ENCODE data around the gene NBEA. TPM values are rescaled to one million over a fixed set of nuclear protein-coding genes. Genes with fewer than 3 reads are reported as not detected.

The NBEA gene
- total RNA-seq, 1 donor = 4.0 TPM

- TF ChIP-seq CTCF (IDR thresholded peaks at IDR 0.05; ENCODE audit: extremely low read depth, low read depth, low read length) = no peak
These were observed 559.7 kb downstream of the NBEA start for GRCh38 chr13:35501661-35502235.

GRCh38 chr13:35502456-35502855 lies 560.4 kb downstream of the NBEA start:
- no peak overlapping the region for H3K4me3 ChIP-seq (ENCODE audit: insufficient read depth, low read length)
- no peaks in the 10 kb centered on the region for H3K9me3 ChIP-seq (ENCODE audit: low read depth, low read length)
- no peaks in the 10 kb centered on the region for H3K36me3 ChIP-seq (ENCODE audit: insufficient read depth, low read length)
- TF ChIP-seq CTCF (IDR thresholded peaks at IDR 0.05; ENCODE audit: extremely low read depth, low read depth, low read length) = no peak
- no peaks in the 10 kb centered on the region for H3K79me2 ChIP-seq (ENCODE audit: insufficient read depth, low read length)
- no peak for DNase-seq (ENCODE audit: insufficient read length, low spot score, missing footprints)
- H3K27ac ChIP-seq (ENCODE audit: low read depth, low read length) = no peak overlapping the region
- no peaks in the 10 kb centered on the region for H4K20me1 ChIP-seq (ENCODE audit: insufficient read depth, low read length)
- H3K4me2 ChIP-seq (ENCODE audit: insufficient read depth, low read length) = no peak overlapping the region
- no peaks in the 10 kb centered on the region for H3K27me3 ChIP-seq (ENCODE audit: insufficient read depth, low read length)
- no peak overlapping the region for H2AFZ ChIP-seq (ENCODE audit: low read length)
- H3K4me1 ChIP-seq (ENCODE audit: insufficient read depth, low read length) = no peaks in the 10 kb centered on the region

More at GRCh38 chr13:35501661-35502235, 559.7 kb downstream of the NBEA start:
- H3K4me1 ChIP-seq (ENCODE audit: insufficient read depth, low read length) = no peaks in the 10 kb centered on the region
- no peak overlapping the region for H3K27ac ChIP-seq (ENCODE audit: low read depth, low read length)
- no peaks in the 10 kb centered on the region for H3K9me3 ChIP-seq (ENCODE audit: low read depth, low read length)
- no peaks in the 10 kb centered on the region for H4K20me1 ChIP-seq (ENCODE audit: insufficient read depth, low read length)
- no peaks in the 10 kb centered on the region for H3K79me2 ChIP-seq (ENCODE audit: insufficient read depth, low read length)
- H3K4me3 ChIP-seq (ENCODE audit: insufficient read depth, low read length) = no peak overlapping the region
- no peaks in the 10 kb centered on the region for H3K27me3 ChIP-seq (ENCODE audit: insufficient read depth, low read length)
- no peak for DNase-seq (ENCODE audit: insufficient read length, low spot score, missing footprints)
- no peak overlapping the region for H3K4me2 ChIP-seq (ENCODE audit: insufficient read depth, low read length)
- H2AFZ ChIP-seq (ENCODE audit: low read length) = no peak overlapping the region
- no peaks in the 10 kb centered on the region for H3K36me3 ChIP-seq (ENCODE audit: insufficient read depth, low read length)

GRCh38 chr13:35512271-35512920 lies 570.3 kb downstream of the NBEA start:
- Histone ChIP-seq H3K4me3 (ENCODE audit: insufficient read depth, low read length) (no peak overlapping the region), H3K9me3 (ENCODE audit: low read depth, low read length) (no peaks in the 10 kb centered on the region), H3K27me3 (ENCODE audit: insufficient read depth, low read length) (no peaks in the 10 kb centered on the region), H3K36me3 (ENCODE audit: insufficient read depth, low read length) (no peaks in the 10 kb centered on the region), H2AFZ (ENCODE audit: low read length) (no peak overlapping the region), H3K79me2 (ENCODE audit: insufficient read depth, low read length) (no peaks in the 10 kb centered on the region), H3K4me1 (ENCODE audit: insufficient read depth, low read length) (peaks cover 9% of the 10 kb centered on the region), H3K4me2 (ENCODE audit: insufficient read depth, low read length) (peak overlapping the region; percentile 59), H4K20me1 (ENCODE audit: insufficient read depth, low read length) (no peaks in the 10 kb centered on the region), H3K27ac (ENCODE audit: low read depth, low read length) (peak overlapping the region; percentile 9)
- no peak for TF ChIP-seq CTCF (IDR thresholded peaks at IDR 0.05; ENCODE audit: extremely low read depth, low read depth, low read length)
- peak; percentile 83 for DNase-seq (ENCODE audit: insufficient read length, low spot score, missing footprints)

GRCh38 chr13:35514061-35514477 lies 572.0 kb downstream of the NBEA start:
- TF ChIP-seq CTCF (IDR thresholded peaks at IDR 0.05; ENCODE audit: extremely low read depth, low read depth, low read length) = no peak
- H3K79me2 ChIP-seq (ENCODE audit: insufficient read depth, low read length) = no peaks in the 10 kb centered on the region
- no peaks in the 10 kb centered on the region for H3K36me3 ChIP-seq (ENCODE audit: insufficient read depth, low read length)
- peaks cover 9% of the 10 kb centered on the region for H3K4me1 ChIP-seq (ENCODE audit: insufficient read depth, low read length)
- no peak for DNase-seq (ENCODE audit: insufficient read length, low spot score, missing footprints)
- H4K20me1 ChIP-seq (ENCODE audit: insufficient read depth, low read length) = no peaks in the 10 kb centered on the region
- H2AFZ ChIP-seq (ENCODE audit: low read length) = no peak overlapping the region
- no peaks in the 10 kb centered on the region for H3K9me3 ChIP-seq (ENCODE audit: low read depth, low read length)
- H3K4me3 ChIP-seq (ENCODE audit: insufficient read depth, low read length) = no peak overlapping the region
- H3K27me3 ChIP-seq (ENCODE audit: insufficient read depth, low read length) = no peaks in the 10 kb centered on the region
- H3K27ac ChIP-seq (ENCODE audit: low read depth, low read length) = no peak overlapping the region
- no peak overlapping the region for H3K4me2 ChIP-seq (ENCODE audit: insufficient read depth, low read length)
